CD8-positive, alpha-beta memory T cell (primary cell): ENCODE data around the gene CLRN1. TPM values are rescaled to one million over a fixed set of nuclear protein-coding genes. Genes with fewer than 3 reads are reported as not detected.

ENCODE experiments used
- CTCF ChIA-PET: fragments of 350-600 bp; sonication (Branson Sonifier 250); formaldehyde crosslinking; loops from one replicate; lab custom pipeline; 2021; ENCODE audit warnings: antibody characterized with exemption; lab: Charles Lee
- POLR2A ChIA-PET: fragments of 350-600 bp; sonication (Branson Sonifier 250); formaldehyde crosslinking; loops from one replicate; lab custom pipeline; 2021; ENCODE audit warnings: antibody characterized with exemption; lab: Charles Lee
- DNase-seq, 5 donors: peaks; one replicate each; pipeline versions ENCODE4 v3.0.0 to v3.0.0-alpha.2; 2020 to 2022; ENCODE audit warnings: mixed read lengths in 1 of 5
- H3K27ac ChIP-seq: one replicate; pipeline ENCODE4 v1.7.0; 2013; ENCODE audit warnings: low read depth, mild to moderate bottlenecking, low read length, moderate library complexity
- H3K27me3 ChIP-seq: 2 replicates; pipeline ENCODE4 v1.7.0; 2013; ENCODE audit warnings: low read length, mild to moderate bottlenecking; ENCODE audit not compliant: insufficient read depth, poor library complexity, severe bottlenecking
- H3K36me3 ChIP-seq: 2 replicates; pipeline ENCODE4 v1.7.0; 2013; ENCODE audit warnings: mild to moderate bottlenecking, low read length, moderate library complexity; ENCODE audit not compliant: insufficient read depth
- H3K4me1 ChIP-seq: 2 replicates; pipeline ENCODE4 v1.7.0; 2013; ENCODE audit warnings: mild to moderate bottlenecking, low read length, moderate library complexity; ENCODE audit not compliant: insufficient read depth
- H3K4me3 ChIP-seq: 2 replicates; pipeline ENCODE4 v1.7.0; 2013; ENCODE audit warnings: mild to moderate bottlenecking, low read length
- H3K9me3 ChIP-seq: 2 replicates; pipeline ENCODE4 v1.7.0; 2013; ENCODE audit warnings: mild to moderate bottlenecking, low read length
- H3K27ac Mint-ChIP-seq, 8 donors: one replicate each; pipeline ENCODE4 v1.8.0; 2020 to 2021; ENCODE audit warnings: mixed read lengths in 8 of 8, mild to moderate bottlenecking in 6 of 8, inconsistent platforms in 3 of 8, moderate library complexity in 3 of 8
- H3K27me3 Mint-ChIP-seq, 2 donors: one replicate each; pipeline ENCODE4 v1.8.0; 2020 to 2021; ENCODE audit warnings: mixed read lengths in 2 of 2, mild to moderate bottlenecking in 1 of 2, moderate library complexity in 1 of 2
- H3K36me3 Mint-ChIP-seq, 3 donors: one replicate each; pipeline ENCODE4 v1.8.0; 2020 to 2021; ENCODE audit warnings: mixed read lengths in 3 of 3, inconsistent platforms in 1 of 3, mild to moderate bottlenecking in 1 of 3
- H3K4me1 Mint-ChIP-seq, 3 donors: one replicate each; pipeline ENCODE4 v1.8.0; 2020 to 2021; ENCODE audit warnings: mixed read lengths in 3 of 3, inconsistent platforms in 1 of 3, mild to moderate bottlenecking in 1 of 3
- H3K4me3 Mint-ChIP-seq, 7 donors: one replicate each; pipeline ENCODE4 v1.8.0; 2020 to 2021; ENCODE audit warnings: mixed read lengths in 7 of 7, mild to moderate bottlenecking in 6 of 7, moderate library complexity in 4 of 7, inconsistent platforms in 2 of 7
- H3K9me3 Mint-ChIP-seq, 5 donors: one replicate each; pipeline ENCODE4 v1.8.0; 2020 to 2022; ENCODE audit warnings: mixed read lengths in 5 of 5, mild to moderate bottlenecking in 3 of 5, moderate library complexity in 2 of 5, inconsistent platforms in 1 of 5
- polyA plus RNA-seq: library from polyadenylated mRNA; unstranded; fragments of 300-500 nt; fragmentation: Illumina TruSeq; gene quantifications from one replicate; pipeline ENCODE4 v1.2.3, GENCODE V29; 2021
- total RNA-seq, 2 experiments: library from RNA; stranded (reverse); gene quantifications; one replicate each; pipeline ENCODE4 v1.2.3, GENCODE V29; 2021

Gene CLRN1
- total and polyA plus RNA-seq, 3 experiments from 2014 or later = not detected

- Mint-ChIP-seq H3K9me3 (no peaks in the 10 kb centered on the region), H3K27ac (no peak overlapping the region), H3K4me3 (no peak overlapping the region), H3K4me1 (no peaks in the 10 kb centered on the region), H3K36me3 (no peaks in the 10 kb centered on the region), H3K27me3 (peaks cover 14 to 48% of the 10 kb centered on the region in 2 donors)
- Histone ChIP-seq H3K4me3 (no peak overlapping the region), H3K36me3 (no peaks in the 10 kb centered on the region), H3K9me3 (no peaks in the 10 kb centered on the region), H3K27ac (no peak overlapping the region), H3K4me1 (no peaks in the 10 kb centered on the region), H3K27me3 (no peaks in the 10 kb centered on the region)
- ChIA-PET CTCF (no interaction called here), POLR2A (no interaction called here)
- no peak for DNase-seq
These were observed 66.1 kb downstream of the CLRN1 start for GRCh38 chr3:150906461-150906860.

DNA sequence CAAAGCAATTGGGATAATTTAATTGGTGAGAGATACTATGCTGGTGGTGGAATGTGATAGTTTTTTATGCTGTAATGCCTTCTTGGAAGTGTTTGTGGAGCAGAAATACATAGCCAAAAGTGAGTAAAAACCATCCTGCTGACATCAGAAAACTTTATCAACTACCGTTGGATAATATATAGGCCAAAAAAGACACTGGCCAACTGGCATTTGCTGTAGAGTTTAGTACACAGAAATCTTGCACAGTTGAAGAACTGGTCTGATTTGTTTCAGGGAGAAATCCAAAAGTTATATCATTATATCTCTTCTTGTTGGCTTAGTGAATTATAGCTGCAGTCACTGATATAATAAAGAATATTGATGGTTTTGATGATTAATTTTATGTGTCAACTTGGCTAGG lies 66.8 kb downstream of the CLRN1 start:
- no peaks in the 10 kb centered on the region for H3K4me1 Mint-ChIP-seq
- H3K27me3 Mint-ChIP-seq = peaks cover 14 to 46% of the 10 kb centered on the region in 2 donors
- POLR2A ChIA-PET = no interaction called here
- H3K27ac ChIP-seq = no peak overlapping the region
- H3K36me3 Mint-ChIP-seq = no peaks in the 10 kb centered on the region
- DNase-seq = no peak
- no peaks in the 10 kb centered on the region for H3K36me3 ChIP-seq
- H3K4me1 ChIP-seq = no peaks in the 10 kb centered on the region
- no peak overlapping the region for H3K4me3 ChIP-seq
- no peak overlapping the region for H3K4me3 Mint-ChIP-seq
- H3K9me3 ChIP-seq = no peaks in the 10 kb centered on the region
- CTCF ChIA-PET = no interaction called here
- no peaks in the 10 kb centered on the region for H3K9me3 Mint-ChIP-seq
- no peak overlapping the region for H3K27ac Mint-ChIP-seq
- H3K27me3 ChIP-seq = no peaks in the 10 kb centered on the region

DNA sequence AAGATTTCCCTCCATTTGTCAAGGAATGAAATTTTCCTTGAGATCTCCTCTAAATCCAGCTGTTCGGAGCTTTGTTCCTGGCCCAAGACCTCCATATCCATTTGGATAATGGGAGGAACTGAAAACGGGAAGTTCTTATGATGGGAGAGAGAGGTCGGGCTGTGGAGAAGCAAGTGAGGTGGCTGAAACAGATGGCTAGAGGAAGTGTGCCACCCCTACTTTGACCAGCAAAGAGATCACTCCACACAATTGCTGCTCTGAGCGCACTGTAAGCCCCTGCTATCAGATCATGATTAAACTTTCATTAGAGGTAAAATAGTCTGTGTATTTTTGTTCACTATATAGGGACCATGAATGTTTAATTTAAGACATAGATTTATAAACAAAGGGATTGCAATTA lies 67.2 kb downstream of the CLRN1 start, which contains the start of gene MINDY4B:
Gene MINDY4B, minus strand, starts transcription at position 101 of the 400 bp plus-strand sequence. Its CDS starts 0 bp downstream, at position 101.
- Histone ChIP-seq H3K27ac (no peak within 1 kb of the TSS), H3K4me1 (no peaks in the 10 kb centered on the region), H3K27me3 (no peaks in the 10 kb centered on the region), H3K9me3 (no peaks in the 10 kb centered on the region), H3K4me3 (no peak within 1 kb of the TSS), H3K36me3 (no peaks in the 10 kb centered on the region)
- Mint-ChIP-seq H3K4me3 (no peak within 1 kb of the TSS), H3K27ac (no peak within 1 kb of the TSS), H3K36me3 (no peaks in the 10 kb centered on the region), H3K9me3 (no peaks in the 10 kb centered on the region), H3K4me1 (no peaks in the 10 kb centered on the region), H3K27me3 (peaks cover 14 to 42% of the 10 kb centered on the region in 2 donors)
- ChIA-PET POLR2A (no interaction called here), CTCF (no interaction called here)
- DNase-seq = no peak

GRCh38 chr3:150902988-150903387 lies 69.5 kb downstream of the CLRN1 start:
- Mint-ChIP-seq H3K9me3 (no peaks in the 10 kb centered on the region), H3K4me3 (no peak overlapping the region), H3K4me1 (no peaks in the 10 kb centered on the region), H3K27ac (no peak overlapping the region), H3K36me3 (no peaks in the 10 kb centered on the region), H3K27me3 (peaks cover 11 to 44% of the 10 kb centered on the region in 2 donors)
- Histone ChIP-seq H3K4me1 (no peaks in the 10 kb centered on the region), H3K27ac (no peak overlapping the region), H3K27me3 (no peaks in the 10 kb centered on the region), H3K36me3 (no peaks in the 10 kb centered on the region), H3K4me3 (no peak overlapping the region), H3K9me3 (no peaks in the 10 kb centered on the region)
- no peak for DNase-seq
- POLR2A ChIA-PET = no interaction called here
- CTCF ChIA-PET = no interaction called here

GRCh38 chr3:150901793-150902192 lies 70.7 kb downstream of the CLRN1 start:
- CTCF ChIA-PET = no interaction called here
- POLR2A ChIA-PET = no interaction called here
- no peak overlapping the region for H3K27ac Mint-ChIP-seq

GRCh38 chr3:150899141-150899540 lies 73.4 kb downstream of the CLRN1 start:
- H3K9me3 Mint-ChIP-seq = no peaks in the 10 kb centered on the region
- Histone ChIP-seq H3K4me1 (no peaks in the 10 kb centered on the region), H3K9me3 (no peaks in the 10 kb centered on the region), H3K27ac (no peak overlapping the region), H3K4me3 (no peak overlapping the region), H3K36me3 (no peaks in the 10 kb centered on the region), H3K27me3 (no peaks in the 10 kb centered on the region)
- ChIA-PET CTCF (no interaction called here), POLR2A (no interaction called here)
- peaks cover 9 to 24% of the 10 kb centered on the region in 2 donors for H3K27me3 Mint-ChIP-seq
- H3K4me1 Mint-ChIP-seq = no peaks in the 10 kb centered on the region
- H3K36me3 Mint-ChIP-seq = no peaks in the 10 kb centered on the region
- no peak for DNase-seq
- H3K27ac Mint-ChIP-seq = peak overlapping the region in 1 of 8 donors; percentile 58
- H3K4me3 Mint-ChIP-seq = no peak overlapping the region

More at GRCh38 chr3:150901793-150902192, 70.7 kb downstream of the CLRN1 start:
- no peak overlapping the region for H3K27ac ChIP-seq
- Mint-ChIP-seq H3K9me3 (no peaks in the 10 kb centered on the region), H3K4me1 (no peaks in the 10 kb centered on the region), H3K27me3 (peaks cover 6 to 36% of the 10 kb centered on the region in 2 donors), H3K4me3 (no peak overlapping the region), H3K36me3 (no peaks in the 10 kb centered on the region)
- DNase-seq = no peak
- H3K4me1 ChIP-seq = no peaks in the 10 kb centered on the region
- H3K9me3 ChIP-seq = no peaks in the 10 kb centered on the region
- H3K27me3 ChIP-seq = no peaks in the 10 kb centered on the region
- H3K4me3 ChIP-seq = no peak overlapping the region
- no peaks in the 10 kb centered on the region for H3K36me3 ChIP-seq

GRCh38 chr3:150898046-150898754 lies 74.3 kb downstream of the CLRN1 start:
- H3K4me3 ChIP-seq = no peak overlapping the region
- H3K27ac ChIP-seq = no peak overlapping the region
- Mint-ChIP-seq H3K36me3 (no peaks in the 10 kb centered on the region), H3K27me3 (peaks cover 9 to 19% of the 10 kb centered on the region in 2 donors), H3K9me3 (no peaks in the 10 kb centered on the region), H3K4me1 (no peaks in the 10 kb centered on the region), H3K4me3 (no peak overlapping the region), H3K27ac (no peak overlapping the region)
- no peak for DNase-seq
- ChIA-PET CTCF (no interaction called here), POLR2A (no interaction called here)
- no peaks in the 10 kb centered on the region for H3K27me3 ChIP-seq
- H3K4me1 ChIP-seq = no peaks in the 10 kb centered on the region
- H3K36me3 ChIP-seq = no peaks in the 10 kb centered on the region
- H3K9me3 ChIP-seq = no peaks in the 10 kb centered on the region

DNA sequence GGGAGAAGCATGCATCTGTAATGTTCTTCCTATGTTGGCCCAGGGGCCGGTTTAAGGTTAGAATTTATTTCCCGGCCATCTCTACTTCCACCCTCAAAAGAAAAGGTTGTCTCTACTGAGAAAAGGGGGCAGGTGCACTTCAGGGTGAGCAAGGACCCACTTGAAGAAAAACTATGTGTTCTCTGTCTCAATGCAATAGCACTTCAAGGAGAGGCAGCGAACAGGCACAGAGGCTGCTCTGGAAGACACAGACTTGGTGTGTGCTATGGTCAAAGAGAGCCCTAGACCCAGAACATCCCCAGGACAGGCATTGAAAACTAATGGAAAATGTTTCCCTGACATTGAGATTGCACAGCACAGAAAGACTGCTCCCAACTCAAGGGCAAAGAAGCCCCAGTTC lies 74.9 kb downstream of the CLRN1 start:
- Histone ChIP-seq H3K27me3 (no peaks in the 10 kb centered on the region), H3K27ac (no peak overlapping the region), H3K4me1 (no peaks in the 10 kb centered on the region), H3K36me3 (no peaks in the 10 kb centered on the region), H3K9me3 (no peaks in the 10 kb centered on the region), H3K4me3 (no peak overlapping the region)
- ChIA-PET POLR2A (no interaction called here), CTCF (no interaction called here)
- no peaks in the 10 kb centered on the region for H3K36me3 Mint-ChIP-seq
- H3K27ac Mint-ChIP-seq = no peak overlapping the region
- peaks cover 9 to 15% of the 10 kb centered on the region in 2 donors for H3K27me3 Mint-ChIP-seq
- DNase-seq = no peak
- H3K9me3 Mint-ChIP-seq = no peaks in the 10 kb centered on the region
- H3K4me3 Mint-ChIP-seq = no peak overlapping the region
- no peaks in the 10 kb centered on the region for H3K4me1 Mint-ChIP-seq
